PFSK-1 (cell line): Measurements from ENCODE around the gene LAYN.

Experiments used
- FOXP2 ChIP-seq: optimal IDR thresholded peaks from 2 replicates; pipeline ENCODE3; 2011; ENCODE audit warnings: borderline replicate concordance, control low read depth, inconsistent platforms; ENCODE audit not compliant: insufficient read depth; ENCODE audit errors: extremely low read length, extremely low read depth
- POLR2AphosphoS5 ChIP-seq: IDR thresholded peaks from 2 replicates; pipeline ENCODE4 v1.6.1; 2012; ENCODE audit warnings: low read depth, mild to moderate bottlenecking, control low read depth, low read length, moderate library complexity
- SIN3A ChIP-seq: IDR thresholded peaks from 2 replicates; pipeline ENCODE4 v1.6.1; 2012; ENCODE audit warnings: mild to moderate bottlenecking, low read length, moderate library complexity, borderline replicate concordance; ENCODE audit not compliant: insufficient read depth
- TAF1 ChIP-seq: IDR thresholded peaks from 2 replicates; pipeline ENCODE4 v1.6.1; 2012; ENCODE audit warnings: low read length, control low read depth, borderline replicate concordance; ENCODE audit not compliant: insufficient read depth
- TF ChIP-seq, protein P1 (sequence below), 2 experiments: IDR thresholded peaks; 2 replicates each; pipeline versions ENCODE4 v1.6.1 to v1.8.0; 2011 to 2012; ENCODE audit warnings: low read depth in 2 of 2, low read length in 2 of 2, control low read depth in 1 of 2, inconsistent platforms in 1 of 2, mild to moderate bottlenecking in 1 of 2, moderate library complexity in 1 of 2; ENCODE audit not compliant: insufficient read depth in 1 of 2

DNA sequence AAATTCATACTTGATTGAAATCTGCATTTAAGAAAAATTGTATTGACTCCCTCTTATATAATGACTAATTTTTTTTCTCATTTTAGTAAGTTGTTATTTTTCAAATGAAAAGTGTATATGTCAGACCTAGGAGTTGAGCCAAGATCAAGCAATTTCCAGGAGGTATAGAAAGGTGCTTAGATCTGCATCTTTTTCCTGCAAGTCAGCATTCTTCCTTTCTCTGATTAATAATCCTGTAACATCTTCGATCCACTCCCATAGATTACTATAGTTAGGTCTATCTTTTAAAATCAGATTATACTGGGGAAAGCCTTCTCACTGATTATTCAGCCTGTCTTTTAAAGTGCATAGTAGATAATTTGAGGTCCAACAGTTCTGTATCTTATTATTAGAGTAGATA lies 13.2 kb upstream of the LAYN start:
- TF ChIP-seq, protein P1, sequence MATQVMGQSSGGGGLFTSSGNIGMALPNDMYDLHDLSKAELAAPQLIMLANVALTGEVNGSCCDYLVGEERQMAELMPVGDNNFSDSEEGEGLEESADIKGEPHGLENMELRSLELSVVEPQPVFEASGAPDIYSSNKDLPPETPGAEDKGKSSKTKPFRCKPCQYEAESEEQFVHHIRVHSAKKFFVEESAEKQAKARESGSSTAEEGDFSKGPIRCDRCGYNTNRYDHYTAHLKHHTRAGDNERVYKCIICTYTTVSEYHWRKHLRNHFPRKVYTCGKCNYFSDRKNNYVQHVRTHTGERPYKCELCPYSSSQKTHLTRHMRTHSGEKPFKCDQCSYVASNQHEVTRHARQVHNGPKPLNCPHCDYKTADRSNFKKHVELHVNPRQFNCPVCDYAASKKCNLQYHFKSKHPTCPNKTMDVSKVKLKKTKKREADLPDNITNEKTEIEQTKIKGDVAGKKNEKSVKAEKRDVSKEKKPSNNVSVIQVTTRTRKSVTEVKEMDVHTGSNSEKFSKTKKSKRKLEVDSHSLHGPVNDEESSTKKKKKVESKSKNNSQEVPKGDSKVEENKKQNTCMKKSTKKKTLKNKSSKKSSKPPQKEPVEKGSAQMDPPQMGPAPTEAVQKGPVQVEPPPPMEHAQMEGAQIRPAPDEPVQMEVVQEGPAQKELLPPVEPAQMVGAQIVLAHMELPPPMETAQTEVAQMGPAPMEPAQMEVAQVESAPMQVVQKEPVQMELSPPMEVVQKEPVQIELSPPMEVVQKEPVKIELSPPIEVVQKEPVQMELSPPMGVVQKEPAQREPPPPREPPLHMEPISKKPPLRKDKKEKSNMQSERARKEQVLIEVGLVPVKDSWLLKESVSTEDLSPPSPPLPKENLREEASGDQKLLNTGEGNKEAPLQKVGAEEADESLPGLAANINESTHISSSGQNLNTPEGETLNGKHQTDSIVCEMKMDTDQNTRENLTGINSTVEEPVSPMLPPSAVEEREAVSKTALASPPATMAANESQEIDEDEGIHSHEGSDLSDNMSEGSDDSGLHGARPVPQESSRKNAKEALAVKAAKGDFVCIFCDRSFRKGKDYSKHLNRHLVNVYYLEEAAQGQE (IDR thresholded peaks at IDR 0.05; ENCODE audit: insufficient read depth in 1 of 2, low read depth in 2 of 2, low read length in 2 of 2), result no peak
- no peak for TF ChIP-seq POLR2AphosphoS5
- no peak for TF ChIP-seq SIN3A
- TF ChIP-seq TAF1, result no peak
- TF ChIP-seq FOXP2, result no peak
